K562 (cell line): ENCODE data around the gene TTN. TPM values are rescaled to one million over a fixed set of nuclear protein-coding genes. Genes with fewer than 3 reads are reported as not detected.

ENCODE experiments used
- CEBPZ ChIP-seq: fragments of 150-350 bp; IDR thresholded peaks from 2 replicates; pipeline ENCODE4 v1.6.1; 2014; ENCODE audit warnings: low read depth, mild to moderate bottlenecking, low read length, borderline replicate concordance
- CREB5 ChIP-seq: fragments of 250-450 bp; sonication (Bioruptor Pico); IDR thresholded peaks from 2 replicates; pipeline ENCODE4 v1.5.0; 2020; ENCODE audit warnings: mild to moderate bottlenecking
- GATAD2B ChIP-seq: fragments of 450-650 bp; IDR thresholded peaks from 2 replicates; pipeline ENCODE4 v1.6.1; 2017; ENCODE audit warnings: mild to moderate bottlenecking, borderline replicate concordance
- MECOM ChIP-seq: fragments of 250-450 bp; sonication (Bioruptor Pico); IDR thresholded peaks from 2 replicates; pipeline ENCODE4 v1.8.0; 2022; ENCODE audit warnings: inconsistent platforms
- MITF ChIP-seq: IDR thresholded peaks from 2 replicates; pipeline ENCODE4 v1.6.1; 2014; ENCODE audit warnings: antibody characterized with exemption
- NFIC ChIP-seq: fragments of 450-650 bp; IDR thresholded peaks from 2 replicates; pipeline ENCODE4 v1.6.1; 2017; ENCODE audit warnings: mild to moderate bottlenecking, inconsistent platforms
- REST ChIP-seq, 2 experiments: fragments of 450-650 bp; formaldehyde crosslinking in 1 of 2; IDR thresholded peaks; 2 replicates each; pipeline versions ENCODE4 v1.4.0 to v1.6.1; 2014 to 2020; ENCODE audit warnings: mild to moderate bottlenecking in 2 of 2, borderline replicate concordance in 1 of 2, low read depth in 1 of 2
- SMAD1 ChIP-seq: fragments of 150-350 bp; IDR thresholded peaks from 2 replicates; pipeline ENCODE4 v1.6.1; 2014; ENCODE audit warnings: low read length, low read depth; ENCODE audit not compliant: partially characterized antibody
- TAF7 ChIP-seq: fragments of 450-650 bp; IDR thresholded peaks from 2 replicates; pipeline ENCODE4 v1.6.1; 2016; ENCODE audit warnings: missing genetic modification characterization, missing compliant biosample characterization
- TBL1XR1 ChIP-seq, 2 experiments: IDR thresholded peaks; 2 replicates each; pipeline ENCODE4 v1.6.1; 2012; ENCODE audit warnings: improper control_type of control experiment in 2 of 2, low read length in 2 of 2, mild to moderate bottlenecking in 1 of 2
- ZC3H11A ChIP-seq: IDR thresholded peaks from 2 replicates; pipeline ENCODE4 v1.6.1; 2012; ENCODE audit warnings: low read depth, low read length, improper control_type of control experiment
- polyA plus RNA-seq, 8 experiments: library from polyadenylated mRNA; depleted of rRNA in 4 of 8; stranded (reverse) in 5 of 8; unstranded in 3 of 8; fragments of >200 nt; fragmentation: Nextera tagmentation in 2 of 8; fragmentation: Illumina TruSeq in 1 of 8; extraction: Ambion mirVana in 2 of 8; extraction: Trizol in 1 of 8; gene quantifications; 2 replicates each; pipeline versions ENCODE4 v1.2.1 to v1.2.3, GENCODE V29; 2011 to 2014; ENCODE audit warnings: inconsistent platforms in 1 of 8, missing spikeins in 1 of 8
- total RNA-seq, 7 experiments: library from RNA; depleted of rRNA in 6 of 7; stranded (reverse); fragments of >200 nt in 6 of 7; fragmentation: Illumina TruSeq in 2 of 7; extraction: Trizol in 2 of 7; gene quantifications; 2 replicates each; pipeline versions ENCODE4 v1.2.1 to v1.2.3, GENCODE V29; 2011 to 2021; ENCODE audit warnings: low replicate concordance in 1 of 7

TTN gene
- total and polyA plus RNA-seq, 9 of the 15 experiments (the other 6 are each of a cell fraction or from before 2014, with no cell fraction given) = under 0.01 to 0.20 (median 0.04) TPM; not detected in 1

- TF ChIP-seq REST (IDR thresholded peaks at IDR 0.05; ENCODE audit: borderline replicate concordance) (peak; percentile 41; the same call in 1 of the 2 replicates), REST (CRISPR knock-in tag; IDR thresholded peaks at IDR 0.05; ENCODE audit: low read depth) (no peak), ZC3H11A (0 out of 2 replicates have a peak, but pooled peaks have one; percentile 27), TAF7 (tag) (peak; percentile 42), MITF (no peak), GATAD2B (peak; percentile 87), MECOM (CRISPR knock-in tag) (no peak), CREB5 (no peak), CEBPZ (0 out of 2 replicates have a peak, but pooled peaks have one; percentile 11), NFIC (peak; percentile 18; the same call in 1 of the 2 replicates), SMAD1 (peak; percentile 47), TBL1XR1 (IDR thresholded peaks at IDR 0.05; ENCODE audit: low read length in 2 of 2) (peak in 1 of 2 experiments; percentile 63; a peak in 2 of 4 replicates)
Measured at GRCh38 chr2:178478439-178479274, 328.6 kb downstream of the TTN start, which contains the start of gene FKBP7 (continued).
